ENCODE measurements around the gene PEDS1.

The PEDS1 gene

GRCh38 chr20:50195524-50196120 is 42.1 kb upstream of the PEDS1 start:
- no peak overlapping the region for H3K4me3 ChIP-seq (ENCODE audit: extremely low read depth, insufficient read depth, low read length, poor library complexity, severe bottlenecking)
- 85 to 92% methylated on average over 11 to 12 of the region's 13 CpGs for WGBS, 2 experiments (ENCODE audit: insufficient coverage in 2 of 2)
- H3K4me1 ChIP-seq (ENCODE audit: control insufficient read depth, insufficient read depth, low read length, poor library complexity, severe bottlenecking) = peaks cover 15% of the 10 kb centered on the region
- H3K27ac ChIP-seq (ENCODE audit: low read depth, low read length, severe bottlenecking) = no peak overlapping the region
- peaks cover 11% of the 10 kb centered on the region for H3K36me3 ChIP-seq (ENCODE audit: control insufficient read depth, insufficient read depth, low read length)
- no peaks in the 10 kb centered on the region for H3K9me3 ChIP-seq (ENCODE audit: control insufficient read depth, low read length)

GRCh38 chr20:50194831-50195523 is 41.5 kb upstream of the PEDS1 start:
- Histone ChIP-seq H3K4me3 (ENCODE audit: extremely low read depth, insufficient read depth, low read length, poor library complexity, severe bottlenecking) (no peak overlapping the region), H3K36me3 (ENCODE audit: control insufficient read depth, insufficient read depth, low read length) (peaks cover 11% of the 10 kb centered on the region), H3K27ac (ENCODE audit: low read depth, low read length, severe bottlenecking) (no peak overlapping the region), H3K4me1 (ENCODE audit: control insufficient read depth, insufficient read depth, low read length, poor library complexity, severe bottlenecking) (peaks cover 15% of the 10 kb centered on the region), H3K9me3 (ENCODE audit: control insufficient read depth, low read length) (no peaks in the 10 kb centered on the region)
- WGBS, 2 experiments (ENCODE audit: insufficient coverage in 2 of 2) = 78 to 81% methylated on average over 3 to 7 of the region's 8 CpGs

- Histone ChIP-seq H3K4me3 (ENCODE audit: extremely low read depth, insufficient read depth, low read length, poor library complexity, severe bottlenecking) (no peak overlapping the region), H3K36me3 (ENCODE audit: control insufficient read depth, insufficient read depth, low read length) (peaks cover 11% of the 10 kb centered on the region), H3K27ac (ENCODE audit: low read depth, low read length, severe bottlenecking) (no peak overlapping the region), H3K9me3 (ENCODE audit: control insufficient read depth, low read length) (no peaks in the 10 kb centered on the region), H3K4me1 (ENCODE audit: control insufficient read depth, insufficient read depth, low read length, poor library complexity, severe bottlenecking) (peaks cover 15% of the 10 kb centered on the region)
- 93 to 97% methylated on average over 5 of the region's 7 CpGs for WGBS, 2 experiments (ENCODE audit: insufficient coverage in 2 of 2)
These were observed 40.9 kb upstream of the PEDS1 start for GRCh38 chr20:50194422-50194830.

GRCh38 chr20:50193836-50194421 is 40.4 kb upstream of the PEDS1 start:
- Histone ChIP-seq H3K9me3 (ENCODE audit: control insufficient read depth, low read length) (no peaks in the 10 kb centered on the region), H3K36me3 (ENCODE audit: control insufficient read depth, insufficient read depth, low read length) (peaks cover 11% of the 10 kb centered on the region), H3K4me3 (ENCODE audit: extremely low read depth, insufficient read depth, low read length, poor library complexity, severe bottlenecking) (peak overlapping the region; percentile 76), H3K4me1 (ENCODE audit: control insufficient read depth, insufficient read depth, low read length, poor library complexity, severe bottlenecking) (peaks cover 15% of the 10 kb centered on the region), H3K27ac (ENCODE audit: low read depth, low read length, severe bottlenecking) (no peak overlapping the region)
- 77 to 86% methylated on average over 11 to 12 of the region's 16 CpGs for WGBS, 2 experiments (ENCODE audit: insufficient coverage in 2 of 2)

GRCh38 chr20:50193199-50193835 is 39.8 kb upstream of the PEDS1 start:
- H3K36me3 ChIP-seq (ENCODE audit: control insufficient read depth, insufficient read depth, low read length) = peaks cover 11% of the 10 kb centered on the region
- peak overlapping the region; percentile 76 for H3K4me3 ChIP-seq (ENCODE audit: extremely low read depth, insufficient read depth, low read length, poor library complexity, severe bottlenecking)
- WGBS, 2 experiments (ENCODE audit: insufficient coverage in 2 of 2) = 80% methylated on average over 3 to 7 of the region's 10 CpGs
- peaks cover 15% of the 10 kb centered on the region for H3K4me1 ChIP-seq (ENCODE audit: control insufficient read depth, insufficient read depth, low read length, poor library complexity, severe bottlenecking)
- H3K9me3 ChIP-seq (ENCODE audit: control insufficient read depth, low read length) = no peaks in the 10 kb centered on the region
- peak overlapping the region; percentile 82 for H3K27ac ChIP-seq (ENCODE audit: low read depth, low read length, severe bottlenecking)

- peak overlapping the region; percentile 76 for H3K4me3 ChIP-seq (ENCODE audit: extremely low read depth, insufficient read depth, low read length, poor library complexity, severe bottlenecking)
- peaks cover 11% of the 10 kb centered on the region for H3K36me3 ChIP-seq (ENCODE audit: control insufficient read depth, insufficient read depth, low read length)
- H3K4me1 ChIP-seq (ENCODE audit: control insufficient read depth, insufficient read depth, low read length, poor library complexity, severe bottlenecking) = peaks cover 15% of the 10 kb centered on the region
- H3K27ac ChIP-seq (ENCODE audit: low read depth, low read length, severe bottlenecking) = peak overlapping the region; percentile 82
- no peaks in the 10 kb centered on the region for H3K9me3 ChIP-seq (ENCODE audit: control insufficient read depth, low read length)
- WGBS, 2 experiments (ENCODE audit: insufficient coverage in 2 of 2) = 6 to 7% methylated on average over 5 to 7 of the region's 25 CpGs
These were observed 39.1 kb upstream of the PEDS1 start for GRCh38 chr20:50192364-50193198.

GRCh38 chr20:50191544-50192363 is 38.2 kb upstream of the PEDS1 start:
- Histone ChIP-seq H3K36me3 (ENCODE audit: control insufficient read depth, insufficient read depth, low read length) (peaks cover 11% of the 10 kb centered on the region), H3K9me3 (ENCODE audit: control insufficient read depth, low read length) (no peaks in the 10 kb centered on the region), H3K27ac (ENCODE audit: low read depth, low read length, severe bottlenecking) (peak overlapping the region; percentile 82), H3K4me3 (ENCODE audit: extremely low read depth, insufficient read depth, low read length, poor library complexity, severe bottlenecking) (peak overlapping the region; percentile 76), H3K4me1 (ENCODE audit: control insufficient read depth, insufficient read depth, low read length, poor library complexity, severe bottlenecking) (peaks cover 15% of the 10 kb centered on the region)
- 0% methylated on average over 63 to 69 of the region's 96 CpGs for WGBS, 2 experiments (ENCODE audit: insufficient coverage in 2 of 2)

GRCh38 chr20:50191065-50191543 is 37.6 kb upstream of the PEDS1 start:
- 0 to 1% methylated on average over 40 to 42 of the region's 69 CpGs for WGBS, 2 experiments (ENCODE audit: insufficient coverage in 2 of 2)
- H3K36me3 ChIP-seq (ENCODE audit: control insufficient read depth, insufficient read depth, low read length) = peaks cover 11% of the 10 kb centered on the region
- peak overlapping the region; percentile 82 for H3K27ac ChIP-seq (ENCODE audit: low read depth, low read length, severe bottlenecking)
- H3K4me1 ChIP-seq (ENCODE audit: control insufficient read depth, insufficient read depth, low read length, poor library complexity, severe bottlenecking) = peaks cover 15% of the 10 kb centered on the region
- no peaks in the 10 kb centered on the region for H3K9me3 ChIP-seq (ENCODE audit: control insufficient read depth, low read length)
- peak overlapping the region; percentile 76 for H3K4me3 ChIP-seq (ENCODE audit: extremely low read depth, insufficient read depth, low read length, poor library complexity, severe bottlenecking)

GRCh38 chr20:50190251-50191064 is 36.9 kb upstream of the PEDS1 start, which contains the start of gene CEBPB:
Gene CEBPB (plus strand): TSS chr20:50190830. CDS start chr20:50191034, 204 bp downstream.
- Histone ChIP-seq H3K36me3 (ENCODE audit: control insufficient read depth, insufficient read depth, low read length) (peaks cover 11% of the 10 kb centered on the region), H3K9me3 (ENCODE audit: control insufficient read depth, low read length) (no peaks in the 10 kb centered on the region), H3K4me3 (ENCODE audit: extremely low read depth, insufficient read depth, low read length, poor library complexity, severe bottlenecking) (peak within 1 kb of the TSS; percentile 76), H3K4me1 (ENCODE audit: control insufficient read depth, insufficient read depth, low read length, poor library complexity, severe bottlenecking) (peaks cover 15% of the 10 kb centered on the region), H3K27ac (ENCODE audit: low read depth, low read length, severe bottlenecking) (peak within 1 kb of the TSS; percentile 82)
- WGBS, 2 experiments (ENCODE audit: insufficient coverage in 2 of 2) = 0 to 1% methylated on average over 63 to 67 of the region's 89 CpGs

Data from mesodermal cell (in vitro differentiated cells).